HEK293 (cell line): Measurements from ENCODE around the gene ARF4.

Experiments
- CTCF ChIA-PET: fragments of 350-600 bp; formaldehyde crosslinking; extraction: SDS; loops from one replicate; lab custom pipeline; 2021; ENCODE audit warnings: antibody characterized with exemption; lab: Yijun Ruan, JAX
- POLR2A ChIA-PET: fragments of 300-600 bp; formaldehyde crosslinking; extraction: SDS; loops from one replicate; lab custom pipeline; 2020; ENCODE audit warnings: antibody characterized with exemption, inconsistent platforms; lab: Yijun Ruan, JAX
- H3K27ac ChIP-seq: fragments of 200-500 bp; sonication (Bioruptor generic); 2 replicates; pipeline ENCODE4 v1.5.1; 2014; ENCODE audit warnings: low read depth, low read length, control low read depth, inconsistent platforms; ENCODE audit errors: extremely low read depth
- H3K36me3 ChIP-seq, 2 experiments: fragments of 200-500 bp in 1 of 2; sonication (Bioruptor generic) in 1 of 2; 1 replicate in 1 of 2; 2 replicates in 1 of 2; pipeline ENCODE4 v1.5.1; 2014 to 2017; ENCODE audit warnings: inconsistent platforms in 2 of 2, low read length in 2 of 2; ENCODE audit not compliant: control insufficient read depth in 2 of 2, insufficient read depth in 1 of 2
- H3K4me1 ChIP-seq: fragments of 200-500 bp; sonication (Bioruptor generic); 2 replicates; pipeline ENCODE4 v1.5.1; 2014; ENCODE audit warnings: mild to moderate bottlenecking, low read length, inconsistent platforms; ENCODE audit not compliant: control insufficient read depth, insufficient read depth
- H3K4me3 ChIP-seq: 2 replicates; pipeline ENCODE4 v1.5.1; 2011; ENCODE audit warnings: low read depth, mild to moderate bottlenecking, control low read depth, low read length, moderate library complexity
- H3K9me3 ChIP-seq: fragments of 200-500 bp; sonication (Bioruptor generic); 2 replicates; pipeline ENCODE4 v1.5.1; 2014; ENCODE audit warnings: low read depth, low read length, inconsistent platforms; ENCODE audit not compliant: control insufficient read depth, insufficient read depth
- BCL11A ChIP-seq: fragments of 450-650 bp; formaldehyde crosslinking; IDR thresholded peaks from 2 replicates; pipeline ENCODE4 v1.5.1; 2016; ENCODE audit warnings: low read depth, missing biosample characterization, missing genetic modification characterization
- RBAK ChIP-seq: fragments of 450-650 bp; formaldehyde crosslinking; IDR thresholded peaks from 2 replicates; pipeline ENCODE4 v1.5.1; 2016; ENCODE audit warnings: missing biosample characterization, missing genetic modification characterization
- ZBTB21 ChIP-seq: fragments of 450-650 bp; formaldehyde crosslinking; IDR thresholded peaks from 2 replicates; pipeline ENCODE4 v1.5.1; 2017; ENCODE audit warnings: missing biosample characterization, missing genetic modification characterization
- ZNF133 ChIP-seq: fragments of 450-650 bp; formaldehyde crosslinking; IDR thresholded peaks from 2 replicates; pipeline ENCODE4 v1.5.1; 2016; ENCODE audit warnings: missing biosample characterization, missing genetic modification characterization
- ZNF146 ChIP-seq: fragments of 450-650 bp; formaldehyde crosslinking; IDR thresholded peaks from 2 replicates; pipeline ENCODE4 v1.5.1; 2016; ENCODE audit warnings: missing biosample characterization, missing genetic modification characterization
- ZNF155 ChIP-seq: fragments of 450-650 bp; formaldehyde crosslinking; IDR thresholded peaks from 2 replicates; pipeline ENCODE4 v1.5.1; 2016; ENCODE audit warnings: missing biosample characterization, missing genetic modification characterization
- ZNF350 ChIP-seq: fragments of 450-650 bp; formaldehyde crosslinking; IDR thresholded peaks from 2 replicates; pipeline ENCODE4 v1.5.0; 2017; ENCODE audit warnings: missing biosample characterization, mild to moderate bottlenecking, missing genetic modification characterization
- ZNF391 ChIP-seq: fragments of 450-650 bp; formaldehyde crosslinking; IDR thresholded peaks from 2 replicates; pipeline ENCODE4 v1.5.1; 2016; ENCODE audit warnings: low read depth, missing biosample characterization, missing genetic modification characterization, borderline replicate concordance
- ZNF416 ChIP-seq: fragments of 450-650 bp; formaldehyde crosslinking; IDR thresholded peaks from 2 replicates; pipeline ENCODE4 v1.5.1; 2016; ENCODE audit warnings: missing biosample characterization, missing genetic modification characterization
- ZNF473 ChIP-seq: fragments of 450-650 bp; formaldehyde crosslinking; IDR thresholded peaks from 2 replicates; pipeline ENCODE4 v1.5.1; 2017; ENCODE audit warnings: missing biosample characterization, missing genetic modification characterization
- ZNF501 ChIP-seq: fragments of 450-650 bp; formaldehyde crosslinking; IDR thresholded peaks from 2 replicates; pipeline ENCODE4 v1.5.1; 2016; ENCODE audit warnings: missing biosample characterization, missing genetic modification characterization
- ZNF521 ChIP-seq: fragments of 450-650 bp; formaldehyde crosslinking; IDR thresholded peaks from 2 replicates; pipeline ENCODE4 v1.5.1; 2017; ENCODE audit warnings: missing biosample characterization, mild to moderate bottlenecking, missing genetic modification characterization
- ZNF549 ChIP-seq: fragments of 450-650 bp; IDR thresholded peaks from 2 replicates; pipeline ENCODE4 v1.5.1; 2018; ENCODE audit warnings: missing biosample characterization, missing genetic modification characterization, mild to moderate bottlenecking, inconsistent platforms, moderate library complexity
- ZNF561 ChIP-seq: fragments of 450-650 bp; IDR thresholded peaks from 2 replicates; pipeline ENCODE4 v1.5.1; 2018; ENCODE audit warnings: missing biosample characterization, missing genetic modification characterization, borderline replicate concordance
- ZNF623 ChIP-seq: fragments of 450-650 bp; formaldehyde crosslinking; IDR thresholded peaks from 2 replicates; pipeline ENCODE4 v1.5.1; 2016; ENCODE audit warnings: missing biosample characterization, missing genetic modification characterization
- ZNF670 ChIP-seq: fragments of 450-650 bp; formaldehyde crosslinking; IDR thresholded peaks from 2 replicates; pipeline ENCODE4 v1.5.1; 2016; ENCODE audit warnings: missing biosample characterization, missing genetic modification characterization, low read depth
- ZNF747 ChIP-seq: fragments of 450-650 bp; formaldehyde crosslinking; IDR thresholded peaks from 2 replicates; pipeline ENCODE4 v1.5.1; 2016; ENCODE audit warnings: missing biosample characterization, missing genetic modification characterization
- ZNF768 ChIP-seq: fragments of 450-650 bp; formaldehyde crosslinking; IDR thresholded peaks from 2 replicates; pipeline ENCODE4 v1.5.1; 2018; ENCODE audit warnings: missing biosample characterization, mild to moderate bottlenecking, missing genetic modification characterization
- ZSCAN30 ChIP-seq: fragments of 450-650 bp; IDR thresholded peaks from 2 replicates; pipeline ENCODE4 v1.5.1; 2018; ENCODE audit warnings: missing biosample characterization, mild to moderate bottlenecking, missing genetic modification characterization, moderate library complexity
- TF ChIP-seq, protein P1 (sequence below): fragments of 450-650 bp; formaldehyde crosslinking; IDR thresholded peaks from 2 replicates; pipeline ENCODE4 v1.5.1; 2017; ENCODE audit warnings: missing biosample characterization, mild to moderate bottlenecking, missing genetic modification characterization, moderate library complexity
- TF ChIP-seq, protein P2 (sequence below): fragments of 450-650 bp; formaldehyde crosslinking; IDR thresholded peaks from 2 replicates; pipeline ENCODE4 v1.5.1; 2016; ENCODE audit warnings: missing biosample characterization, missing genetic modification characterization
- TF ChIP-seq, protein P3 (sequence below): fragments of 450-650 bp; formaldehyde crosslinking; IDR thresholded peaks from 2 replicates; pipeline ENCODE4 v1.5.1; 2016; ENCODE audit warnings: missing biosample characterization, missing genetic modification characterization
- TF ChIP-seq, protein P4 (sequence below): fragments of 450-650 bp; formaldehyde crosslinking; IDR thresholded peaks from 2 replicates; pipeline ENCODE4 v1.5.1; 2016; ENCODE audit warnings: missing biosample characterization, missing genetic modification characterization
- TF ChIP-seq, protein P5 (sequence below): fragments of 450-650 bp; formaldehyde crosslinking; IDR thresholded peaks from 2 replicates; pipeline ENCODE4 v1.5.1; 2016; ENCODE audit warnings: missing biosample characterization, missing genetic modification characterization
- TF ChIP-seq, protein P6 (sequence below): fragments of 450-650 bp; formaldehyde crosslinking; IDR thresholded peaks from 2 replicates; pipeline ENCODE4 v1.5.1; 2016; ENCODE audit warnings: missing biosample characterization, missing genetic modification characterization

ARF4 gene

DNA sequence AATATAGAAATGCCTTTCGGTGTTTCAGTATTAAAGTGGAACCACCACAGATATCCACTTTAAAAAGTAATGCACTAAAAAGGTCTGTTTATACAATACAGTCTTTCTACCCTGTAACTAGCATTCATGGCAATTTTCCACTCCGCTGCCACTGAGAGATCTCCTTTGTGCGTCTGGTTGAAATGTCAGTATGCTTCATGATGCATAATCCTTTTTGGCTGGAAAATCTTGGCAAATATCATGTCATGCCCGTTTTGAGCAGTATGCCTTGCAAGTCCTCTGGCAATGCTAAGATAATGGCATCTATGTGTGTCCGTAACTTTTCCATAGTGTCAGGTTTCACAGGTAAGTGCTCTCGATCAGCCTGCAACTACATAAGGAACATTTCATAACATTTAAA is 30.8 kb upstream of the ARF4 start:
- Histone ChIP-seq H3K27ac (no peak overlapping the region), H3K4me1 (no peaks in the 10 kb centered on the region), H3K4me3 (no peak overlapping the region), H3K36me3 (peaks cover 15 to 75% of the 10 kb centered on the region in 2 experiments), H3K9me3 (no peaks in the 10 kb centered on the region)
- ChIA-PET POLR2A (no interaction called here), CTCF (no interaction called here)
- TF ChIP-seq ZNF623: no peak
- TF ChIP-seq, protein P1, sequence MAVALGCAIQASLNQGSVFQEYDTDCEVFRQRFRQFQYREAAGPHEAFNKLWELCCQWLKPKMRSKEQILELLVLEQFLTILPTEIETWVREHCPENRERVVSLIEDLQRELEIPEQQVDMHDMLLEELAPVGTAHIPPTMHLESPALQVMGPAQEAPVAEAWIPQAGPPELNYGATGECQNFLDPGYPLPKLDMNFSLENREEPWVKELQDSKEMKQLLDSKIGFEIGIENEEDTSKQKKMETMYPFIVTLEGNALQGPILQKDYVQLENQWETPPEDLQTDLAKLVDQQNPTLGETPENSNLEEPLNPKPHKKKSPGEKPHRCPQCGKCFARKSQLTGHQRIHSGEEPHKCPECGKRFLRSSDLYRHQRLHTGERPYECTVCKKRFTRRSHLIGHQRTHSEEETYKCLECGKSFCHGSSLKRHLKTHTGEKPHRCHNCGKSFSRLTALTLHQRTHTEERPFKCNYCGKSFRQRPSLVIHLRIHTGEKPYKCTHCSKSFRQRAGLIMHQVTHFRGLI (tag by site-specific recombination): no peak
- TF ChIP-seq ZSCAN30: no peak
- TF ChIP-seq ZNF416: no peak
- TF ChIP-seq, protein P2, sequence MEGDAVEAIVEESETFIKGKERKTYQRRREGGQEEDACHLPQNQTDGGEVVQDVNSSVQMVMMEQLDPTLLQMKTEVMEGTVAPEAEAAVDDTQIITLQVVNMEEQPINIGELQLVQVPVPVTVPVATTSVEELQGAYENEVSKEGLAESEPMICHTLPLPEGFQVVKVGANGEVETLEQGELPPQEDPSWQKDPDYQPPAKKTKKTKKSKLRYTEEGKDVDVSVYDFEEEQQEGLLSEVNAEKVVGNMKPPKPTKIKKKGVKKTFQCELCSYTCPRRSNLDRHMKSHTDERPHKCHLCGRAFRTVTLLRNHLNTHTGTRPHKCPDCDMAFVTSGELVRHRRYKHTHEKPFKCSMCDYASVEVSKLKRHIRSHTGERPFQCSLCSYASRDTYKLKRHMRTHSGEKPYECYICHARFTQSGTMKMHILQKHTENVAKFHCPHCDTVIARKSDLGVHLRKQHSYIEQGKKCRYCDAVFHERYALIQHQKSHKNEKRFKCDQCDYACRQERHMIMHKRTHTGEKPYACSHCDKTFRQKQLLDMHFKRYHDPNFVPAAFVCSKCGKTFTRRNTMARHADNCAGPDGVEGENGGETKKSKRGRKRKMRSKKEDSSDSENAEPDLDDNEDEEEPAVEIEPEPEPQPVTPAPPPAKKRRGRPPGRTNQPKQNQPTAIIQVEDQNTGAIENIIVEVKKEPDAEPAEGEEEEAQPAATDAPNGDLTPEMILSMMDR (tag by site-specific recombination): no peak
- no peak for TF ChIP-seq ZNF155
- TF ChIP-seq, protein P3, sequence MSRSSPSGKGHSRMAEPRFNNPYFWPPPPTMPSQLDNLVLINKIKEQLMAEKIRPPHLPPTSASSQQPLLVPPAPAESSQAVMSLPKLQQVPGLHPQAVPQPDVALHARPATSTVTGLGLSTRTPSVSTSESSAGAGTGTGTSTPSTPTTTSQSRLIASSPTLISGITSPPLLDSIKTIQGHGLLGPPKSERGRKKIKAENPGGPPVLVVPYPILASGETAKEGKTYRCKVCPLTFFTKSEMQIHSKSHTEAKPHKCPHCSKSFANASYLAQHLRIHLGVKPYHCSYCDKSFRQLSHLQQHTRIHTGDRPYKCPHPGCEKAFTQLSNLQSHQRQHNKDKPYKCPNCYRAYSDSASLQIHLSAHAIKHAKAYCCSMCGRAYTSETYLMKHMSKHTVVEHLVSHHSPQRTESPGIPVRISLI (tag by site-specific recombination): no peak
- TF ChIP-seq ZNF561: no peak
- TF ChIP-seq, protein P4, sequence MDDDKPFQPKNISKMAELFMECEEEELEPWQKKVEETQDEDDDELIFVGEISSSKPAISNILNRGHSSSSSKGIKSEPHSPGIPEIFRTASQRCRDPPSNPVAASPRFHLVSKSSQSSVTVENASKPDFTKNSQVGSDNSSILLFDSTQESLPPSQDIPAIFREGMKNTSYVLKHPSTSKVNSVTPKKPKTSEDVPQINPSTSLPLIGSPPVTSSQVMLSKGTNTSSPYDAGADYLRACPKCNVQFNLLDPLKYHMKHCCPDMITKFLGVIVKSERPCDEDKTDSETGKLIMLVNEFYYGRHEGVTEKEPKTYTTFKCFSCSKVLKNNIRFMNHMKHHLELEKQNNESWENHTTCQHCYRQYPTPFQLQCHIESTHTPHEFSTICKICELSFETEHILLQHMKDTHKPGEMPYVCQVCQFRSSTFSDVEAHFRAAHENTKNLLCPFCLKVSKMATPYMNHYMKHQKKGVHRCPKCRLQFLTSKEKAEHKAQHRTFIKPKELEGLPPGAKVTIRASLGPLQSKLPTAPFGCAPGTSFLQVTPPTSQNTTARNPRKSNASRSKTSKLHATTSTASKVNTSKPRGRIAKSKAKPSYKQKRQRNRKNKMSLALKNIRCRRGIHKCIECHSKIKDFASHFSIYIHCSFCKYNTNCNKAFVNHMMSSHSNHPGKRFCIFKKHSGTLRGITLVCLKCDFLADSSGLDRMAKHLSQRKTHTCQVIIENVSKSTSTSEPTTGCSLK (tag by site-specific recombination): no peak
- TF ChIP-seq ZNF501: no peak
- no peak for TF ChIP-seq RBAK
- TF ChIP-seq BCL11A (tag by site-specific recombination): no peak

DNA sequence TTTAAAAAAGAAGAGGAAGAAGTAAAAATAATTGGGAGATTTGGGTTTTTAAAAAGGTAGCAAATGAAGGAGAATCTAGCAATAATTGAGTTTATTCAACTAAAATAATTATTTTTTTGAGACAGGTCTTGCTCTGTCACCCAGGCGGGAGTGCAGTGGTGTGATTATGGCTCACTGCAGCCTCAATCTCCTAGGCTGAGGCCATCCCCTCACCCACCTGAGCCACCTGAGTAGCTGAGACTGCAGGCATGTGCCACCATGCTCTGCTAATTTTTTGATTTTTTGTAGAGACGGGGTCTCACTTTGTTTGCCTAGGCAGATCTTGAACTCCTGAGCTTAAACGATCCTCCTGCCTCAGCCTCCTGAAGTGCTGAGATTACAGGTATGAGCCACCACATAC is 27.7 kb upstream of the ARF4 start:
- H3K36me3 ChIP-seq: peaks cover 15 to 56% of the 10 kb centered on the region in 2 experiments
- ChIA-PET POLR2A (no interaction called here), CTCF (no interaction called here)
- H3K9me3 ChIP-seq: no peaks in the 10 kb centered on the region
- H3K27ac ChIP-seq: no peak overlapping the region
- H3K4me1 ChIP-seq: no peaks in the 10 kb centered on the region
- no peak overlapping the region for H3K4me3 ChIP-seq
- TF ChIP-seq ZNF350 (no peak), ZNF768 (tag by site-specific recombination) (no peak), ZNF549 (tag by site-specific recombination) (no peak), ZNF521 (no peak), ZBTB21 (no peak), ZNF146 (tag by site-specific recombination) (no peak), ZNF133 (no peak), ZNF391 (tag by site-specific recombination) (no peak), ZNF670 (tag by site-specific recombination) (no peak), ZNF747 (tag by site-specific recombination) (no peak), ZNF473 (tag by site-specific recombination) (no peak)
- TF ChIP-seq, protein P5, sequence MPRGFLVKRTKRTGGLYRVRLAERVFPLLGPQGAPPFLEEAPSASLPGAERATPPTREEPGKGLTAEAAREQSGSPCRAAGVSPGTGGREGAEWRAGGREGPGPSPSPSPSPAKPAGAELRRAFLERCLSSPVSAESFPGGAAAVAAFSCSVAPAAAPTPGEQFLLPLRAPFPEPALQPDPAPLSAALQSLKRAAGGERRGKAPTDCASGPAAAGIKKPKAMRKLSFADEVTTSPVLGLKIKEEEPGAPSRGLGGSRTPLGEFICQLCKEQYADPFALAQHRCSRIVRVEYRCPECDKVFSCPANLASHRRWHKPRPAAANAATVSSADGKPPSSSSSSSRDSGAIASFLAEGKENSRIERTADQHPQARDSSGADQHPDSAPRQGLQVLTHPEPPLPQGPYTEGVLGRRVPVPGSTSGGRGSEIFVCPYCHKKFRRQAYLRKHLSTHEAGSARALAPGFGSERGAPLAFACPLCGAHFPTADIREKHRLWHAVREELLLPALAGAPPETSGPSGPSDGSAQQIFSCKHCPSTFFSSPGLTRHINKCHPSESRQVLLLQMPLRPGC (tag by site-specific recombination): no peak
- TF ChIP-seq, protein P6, sequence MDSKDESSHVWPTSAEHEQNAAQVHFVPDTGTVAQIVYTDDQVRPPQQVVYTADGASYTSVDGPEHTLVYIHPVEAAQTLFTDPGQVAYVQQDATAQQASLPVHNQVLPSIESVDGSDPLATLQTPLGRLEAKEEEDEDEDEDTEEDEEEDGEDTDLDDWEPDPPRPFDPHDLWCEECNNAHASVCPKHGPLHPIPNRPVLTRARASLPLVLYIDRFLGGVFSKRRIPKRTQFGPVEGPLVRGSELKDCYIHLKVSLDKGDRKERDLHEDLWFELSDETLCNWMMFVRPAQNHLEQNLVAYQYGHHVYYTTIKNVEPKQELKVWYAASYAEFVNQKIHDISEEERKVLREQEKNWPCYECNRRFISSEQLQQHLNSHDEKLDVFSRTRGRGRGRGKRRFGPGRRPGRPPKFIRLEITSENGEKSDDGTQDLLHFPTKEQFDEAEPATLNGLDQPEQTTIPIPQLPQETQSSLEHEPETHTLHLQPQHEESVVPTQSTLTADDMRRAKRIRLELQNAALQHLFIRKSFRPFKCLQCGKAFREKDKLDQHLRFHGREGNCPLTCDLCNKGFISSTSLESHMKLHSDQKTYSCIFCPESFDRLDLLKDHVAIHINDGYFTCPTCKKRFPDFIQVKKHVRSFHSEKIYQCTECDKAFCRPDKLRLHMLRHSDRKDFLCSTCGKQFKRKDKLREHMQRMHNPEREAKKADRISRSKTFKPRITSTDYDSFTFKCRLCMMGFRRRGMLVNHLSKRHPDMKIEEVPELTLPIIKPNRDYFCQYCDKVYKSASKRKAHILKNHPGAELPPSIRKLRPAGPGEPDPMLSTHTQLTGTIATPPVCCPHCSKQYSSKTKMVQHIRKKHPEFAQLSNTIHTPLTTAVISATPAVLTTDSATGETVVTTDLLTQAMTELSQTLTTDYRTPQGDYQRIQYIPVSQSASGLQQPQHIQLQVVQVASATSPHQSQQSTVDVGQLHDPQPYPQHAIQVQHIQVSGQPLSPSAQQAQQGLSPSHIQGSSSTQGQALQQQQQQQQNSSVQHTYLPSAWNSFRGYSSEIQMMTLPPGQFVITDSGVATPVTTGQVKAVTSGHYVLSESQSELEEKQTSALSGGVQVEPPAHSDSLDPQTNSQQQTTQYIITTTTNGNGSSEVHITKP (tag by site-specific recombination): no peak
- TF ChIP-seq, all 188 proteins: peak for 0
